Activated T-helper 17 cell treated with anti-CD3 and anti-CD28 coated beads, Interleukin-2, amount 50 U/mL, for 72 hours (primary cell): ENCODE measurements around the gene DNAJB13. TPM values are rescaled to one million over a fixed set of nuclear protein-coding genes. Genes with fewer than 3 reads are reported as not detected.

ENCODE experiments used
- ATAC-seq: fragments of 150-1000 bp; cut with Tn5 transposase; replicated peaks from 2 replicates; pipeline ENCODE4 v1.10.0; 2021; ENCODE audit warnings: mild to moderate bottlenecking, moderate library complexity
- H3K27ac Mint-ChIP-seq: one replicate; pipeline ENCODE4 v1.8.0; 2022; ENCODE audit warnings: mixed read lengths
- H3K27me3 Mint-ChIP-seq: one replicate; pipeline ENCODE4 v1.8.0; 2022; ENCODE audit warnings: mixed read lengths
- H3K36me3 Mint-ChIP-seq: one replicate; pipeline ENCODE4 v1.8.0; 2022; ENCODE audit warnings: low read depth, mild to moderate bottlenecking, mixed read lengths
- H3K4me1 Mint-ChIP-seq: one replicate; pipeline ENCODE4 v1.8.0; 2022; ENCODE audit warnings: mixed read lengths
- H3K4me3 Mint-ChIP-seq: one replicate; pipeline ENCODE4 v1.8.0; 2022; ENCODE audit warnings: mild to moderate bottlenecking, mixed read lengths
- H3K9me3 Mint-ChIP-seq: one replicate; pipeline ENCODE4 v1.8.0; 2022; ENCODE audit warnings: mixed read lengths
- total RNA-seq, 2 donors: library from RNA; stranded (reverse); gene quantifications; one replicate each; pipeline ENCODE4 v1.2.3, GENCODE V29; 2022

DNAJB13 gene
- total RNA-seq, 2 donors from 2014 or later, result 1.2 TPM; not detected in 1

DNA sequence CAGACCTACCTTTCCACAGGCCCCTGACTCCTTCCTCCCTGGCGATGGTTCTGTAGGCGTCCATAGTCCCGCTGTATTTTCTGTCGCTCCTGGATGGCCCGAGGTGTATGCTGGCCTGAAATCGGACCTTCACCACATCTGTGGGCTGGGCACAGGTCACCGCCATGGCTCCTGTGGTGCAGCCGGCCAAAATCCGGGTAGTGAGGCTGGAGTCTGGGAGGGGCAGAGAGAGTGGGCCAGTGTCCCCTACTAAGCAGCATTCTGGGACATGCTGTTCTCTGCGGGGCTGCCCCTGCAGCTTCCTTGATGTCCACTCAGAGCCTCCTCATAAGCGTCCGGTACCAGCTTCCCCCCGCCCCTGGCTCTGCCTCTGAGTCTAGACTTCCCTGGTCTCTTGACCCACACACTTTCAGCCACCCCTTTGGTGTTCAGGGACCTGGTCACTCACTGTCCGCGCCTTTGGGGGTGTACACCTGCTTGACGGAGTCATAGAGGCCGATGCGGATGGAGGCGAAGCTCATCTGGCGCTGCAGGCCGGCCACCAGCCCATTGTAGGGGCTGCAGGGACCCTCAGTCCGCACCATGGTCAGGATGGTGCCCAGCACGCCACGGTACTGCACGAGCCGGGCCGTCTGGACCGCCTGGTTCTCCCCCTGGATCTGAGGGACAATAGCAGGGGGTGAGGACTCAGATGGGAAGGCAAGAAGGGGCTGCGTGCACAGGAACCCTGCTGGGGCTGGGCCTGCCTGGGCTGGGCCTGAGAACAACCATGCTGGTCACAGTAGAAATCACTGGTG lies 55.1 kb downstream of the DNAJB13 start:
- H3K4me1 Mint-ChIP-seq, result peaks cover 37% of the 10 kb centered on the region
- H3K36me3 Mint-ChIP-seq, result peaks cover 18% of the 10 kb centered on the region

DNA sequence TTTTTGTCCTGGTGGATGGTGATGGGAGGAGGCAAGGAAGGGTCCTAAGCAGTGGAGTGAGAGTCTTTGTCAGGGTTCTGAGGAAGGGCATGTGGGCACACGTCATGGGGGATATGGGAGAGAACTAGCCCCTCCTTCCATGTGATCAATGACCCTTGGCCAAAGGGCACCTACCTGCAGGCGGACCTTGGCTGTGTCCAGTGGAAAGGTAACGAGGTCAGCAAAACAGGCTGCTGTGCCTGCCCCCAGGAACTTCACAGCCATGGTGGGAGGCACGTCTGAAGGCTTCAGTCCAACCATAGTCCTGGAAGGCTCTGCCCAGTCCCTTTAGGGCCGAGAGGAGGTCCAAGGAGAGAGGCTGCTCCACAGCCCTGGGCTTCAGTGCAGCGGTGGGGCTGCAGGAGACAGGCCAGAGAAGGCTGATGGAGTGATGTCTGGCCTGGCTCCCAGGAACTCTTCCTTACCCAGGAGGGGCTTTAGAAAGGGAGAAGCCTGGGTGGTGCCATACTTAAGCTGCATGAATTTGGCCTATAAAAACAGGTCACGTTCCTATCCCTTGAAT lies 56.0 kb downstream of the DNAJB13 start:
- peaks cover 4% of the 10 kb centered on the region for H3K9me3 Mint-ChIP-seq
- ATAC-seq, result no peak
- peaks cover 43% of the 10 kb centered on the region for H3K4me1 Mint-ChIP-seq
- H3K27me3 Mint-ChIP-seq, result no peaks in the 10 kb centered on the region
- no peak overlapping the region for H3K4me3 Mint-ChIP-seq
- peak overlapping the region; percentile 59 for H3K27ac Mint-ChIP-seq
- H3K36me3 Mint-ChIP-seq, result peaks cover 27% of the 10 kb centered on the region

More for the DNA sequence above, 55.1 kb downstream of the DNAJB13 start:
- Mint-ChIP-seq H3K27me3 (no peaks in the 10 kb centered on the region), H3K27ac (peak overlapping the region; percentile 82), H3K9me3 (no peaks in the 10 kb centered on the region), H3K4me3 (peak overlapping the region; percentile 62)
- no peak for ATAC-seq

DNA sequence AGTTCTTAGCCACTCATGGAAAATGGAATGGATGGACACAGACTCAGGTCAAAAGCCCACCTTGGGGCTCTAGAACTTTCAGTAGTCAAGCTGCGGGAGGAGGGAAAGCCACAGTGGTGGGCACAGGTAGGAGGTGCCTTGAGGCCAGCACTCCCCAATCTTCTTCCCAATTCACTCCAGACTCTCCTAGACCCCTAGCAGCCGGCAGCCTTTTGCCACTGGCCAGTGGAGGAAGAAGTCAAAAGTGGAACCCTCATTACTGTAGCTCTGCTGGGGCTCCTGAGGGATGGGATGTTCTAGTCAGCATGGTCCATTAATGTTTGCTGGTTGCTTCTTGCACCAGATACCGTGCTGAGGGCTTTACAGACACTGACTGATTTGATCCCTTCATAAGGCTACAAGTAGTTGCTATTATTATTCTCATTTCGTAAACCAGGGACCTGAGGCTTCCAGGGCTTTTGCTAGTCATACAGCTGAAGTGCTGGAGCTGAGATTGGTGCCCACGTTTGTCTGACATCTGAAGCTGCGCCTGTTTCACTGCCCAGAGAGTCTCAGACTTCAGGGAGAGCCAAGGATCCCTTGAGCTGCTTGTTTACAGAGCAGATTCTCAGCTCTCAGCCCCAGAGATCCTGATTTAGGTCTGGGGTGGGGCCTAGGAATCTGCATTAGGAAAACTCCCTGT lies 57.0 kb downstream of the DNAJB13 start:
- Mint-ChIP-seq H3K9me3 (peaks cover 4% of the 10 kb centered on the region), H3K27me3 (no peaks in the 10 kb centered on the region), H3K4me1 (peaks cover 44% of the 10 kb centered on the region), H3K27ac (peak overlapping the region; percentile 87), H3K4me3 (no peak overlapping the region), H3K36me3 (peaks cover 34% of the 10 kb centered on the region)
- no peak for ATAC-seq

DNA sequence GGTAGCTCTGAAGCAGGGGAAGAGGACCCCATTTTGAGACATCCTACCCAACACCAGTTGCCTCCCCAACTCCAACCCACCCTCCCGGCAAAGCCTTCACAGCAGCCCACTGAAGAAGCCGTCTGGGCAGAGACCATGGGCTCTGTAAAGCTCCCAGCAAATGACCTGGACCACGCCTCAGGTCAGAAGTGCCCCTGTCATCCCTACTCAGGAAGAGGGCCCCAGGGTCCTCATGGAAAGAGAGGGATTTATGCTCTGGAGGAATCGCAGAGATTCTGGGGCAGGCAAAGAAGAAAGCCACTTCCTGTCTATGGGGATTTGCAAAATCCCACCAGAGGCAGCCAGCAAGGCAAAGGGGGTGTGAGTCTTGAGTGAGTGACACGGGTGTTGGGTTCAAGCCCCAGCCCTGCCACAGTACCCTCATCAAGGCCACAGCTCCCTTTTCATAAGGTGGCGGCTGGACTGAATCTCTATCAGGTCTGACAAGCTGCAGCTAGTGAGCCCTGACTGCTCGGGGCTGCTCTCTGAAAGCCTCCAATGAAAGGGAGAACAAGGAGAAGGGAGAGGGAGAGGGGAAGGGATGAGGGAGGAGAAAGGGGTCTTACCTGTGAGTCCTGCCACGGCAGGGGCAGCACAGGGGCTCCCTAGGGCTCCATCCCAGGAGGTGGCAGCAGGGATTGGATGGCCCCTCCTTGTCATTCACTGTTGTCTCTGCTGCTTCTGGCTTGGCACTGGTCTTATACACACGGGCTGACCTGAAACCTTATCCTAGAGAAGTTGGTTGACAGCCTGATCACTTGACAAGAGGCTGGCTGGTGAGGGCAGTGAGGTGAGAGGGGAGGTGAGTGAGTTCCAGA lies 57.8 kb downstream of the DNAJB13 start, which contains the start of gene UCP3:
Gene UCP3, minus strand, starts transcription at position 713 of the 857 bp plus-strand sequence. CDS start 2,043 bp downstream, outside the sequence.
- Mint-ChIP-seq H3K36me3 (peaks cover 29% of the 10 kb centered on the region), H3K27ac (peak within 1 kb of the TSS; percentile 99), H3K9me3 (peaks cover 4% of the 10 kb centered on the region), H3K4me1 (peaks cover 39% of the 10 kb centered on the region), H3K4me3 (peak within 1 kb of the TSS; percentile 78), H3K27me3 (no peaks in the 10 kb centered on the region)
- no peak for ATAC-seq

DNA sequence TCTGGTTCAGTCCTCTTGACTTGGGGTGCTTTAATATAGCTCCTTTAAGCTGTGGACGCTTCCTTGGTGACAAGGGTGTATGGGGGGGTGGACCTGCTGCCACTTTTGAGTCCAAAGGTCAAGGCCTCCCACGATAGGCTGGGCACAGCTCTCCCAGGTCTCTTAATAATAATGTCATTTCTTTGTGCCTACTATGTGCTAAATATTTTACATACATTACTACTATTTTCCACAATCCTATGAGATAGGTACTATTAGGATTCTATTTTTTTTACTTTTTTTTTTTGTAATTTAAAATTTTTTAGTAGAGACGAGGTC lies 58.4 kb downstream of the DNAJB13 start:
- Mint-ChIP-seq H3K4me3 (no peak overlapping the region), H3K27ac (peak overlapping the region; percentile 87), H3K4me1 (peaks cover 44% of the 10 kb centered on the region), H3K27me3 (no peaks in the 10 kb centered on the region), H3K9me3 (peaks cover 4% of the 10 kb centered on the region), H3K36me3 (peaks cover 29% of the 10 kb centered on the region)
- no peak for ATAC-seq

DNA sequence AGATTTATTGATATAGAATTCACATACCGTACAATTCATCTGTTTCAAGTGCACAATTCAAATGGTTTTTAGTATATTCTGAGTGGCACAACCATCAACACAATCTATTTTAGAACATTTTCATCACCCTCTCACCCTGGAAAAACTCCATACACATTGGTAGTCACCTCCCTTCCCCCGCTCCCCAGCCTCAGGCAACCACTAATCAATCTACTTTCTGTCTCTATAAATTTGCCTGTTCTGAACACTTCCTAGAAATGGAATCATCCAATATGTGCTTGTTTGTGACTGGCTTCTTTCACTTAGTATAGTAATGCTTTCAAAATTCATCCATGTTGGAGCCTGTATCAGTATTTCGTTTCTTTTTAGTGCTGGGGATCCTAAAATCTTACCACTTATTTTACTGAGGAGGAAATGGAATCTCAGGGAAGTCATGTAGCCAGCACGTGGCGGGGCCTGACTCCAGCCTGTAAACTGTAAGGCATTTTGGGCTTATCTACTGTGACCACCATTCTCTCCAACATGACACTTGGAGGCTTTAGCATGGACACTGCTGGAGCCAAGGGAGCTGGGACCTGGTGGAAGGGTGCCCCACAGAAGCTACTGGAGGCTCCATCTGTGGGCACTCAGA lies 59.0 kb downstream of the DNAJB13 start:
- Mint-ChIP-seq H3K4me1 (peaks cover 45% of the 10 kb centered on the region), H3K27ac (peak overlapping the region; percentile 99)

DNA sequence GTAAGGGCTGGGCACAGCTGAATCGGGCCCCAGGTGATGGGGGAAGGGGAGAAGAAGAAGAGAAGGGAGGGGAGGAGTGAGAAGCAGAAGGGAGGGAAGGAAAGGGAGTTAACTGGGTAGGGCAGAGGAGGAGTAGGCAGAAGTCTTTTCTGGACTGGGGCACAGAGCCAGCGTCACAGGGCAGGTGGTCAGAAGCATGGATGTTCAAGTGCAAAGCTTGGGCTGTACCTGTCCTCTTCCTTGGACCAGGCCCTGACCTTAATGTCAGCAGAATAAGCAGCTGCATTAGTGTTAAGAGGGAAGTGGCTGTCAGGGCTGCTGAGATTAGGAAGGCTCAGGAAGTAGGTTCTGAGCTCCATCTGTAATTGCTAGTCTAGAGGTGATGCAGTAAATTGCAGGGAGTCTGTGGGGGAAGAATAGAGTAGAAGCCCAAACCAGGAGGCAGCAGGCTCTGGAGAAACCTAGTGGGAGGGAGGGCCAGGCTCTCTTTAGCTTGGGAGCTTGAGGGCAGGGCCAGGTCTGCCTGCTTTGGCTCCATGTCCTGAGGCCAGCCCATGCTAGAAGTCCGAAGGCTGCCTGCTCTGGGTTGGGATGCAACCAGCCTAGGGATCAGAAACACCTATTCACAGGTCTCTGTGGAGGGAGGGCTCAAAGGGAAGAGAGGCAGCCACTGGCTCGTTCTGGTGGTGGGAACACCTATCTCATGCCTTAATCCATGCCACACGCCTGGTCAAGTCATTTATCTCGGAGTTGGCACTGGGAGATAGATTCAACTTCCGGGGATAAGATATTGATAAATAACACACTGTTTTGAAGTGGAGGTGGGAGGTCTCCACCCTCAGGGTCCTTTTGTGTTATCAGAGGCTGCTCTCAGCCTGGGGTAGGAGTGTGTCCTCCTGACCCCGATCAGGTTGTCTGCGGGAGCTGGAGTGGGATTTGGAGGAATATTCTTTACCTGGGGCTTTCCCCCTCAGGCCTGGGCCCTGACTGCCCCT lies 59.8 kb downstream of the DNAJB13 start:
- Mint-ChIP-seq H3K27me3 (no peaks in the 10 kb centered on the region), H3K27ac (peak overlapping the region; percentile 99), H3K9me3 (peaks cover 4% of the 10 kb centered on the region), H3K4me1 (peaks cover 43% of the 10 kb centered on the region), H3K4me3 (peak overlapping the region; percentile 78), H3K36me3 (peaks cover 32% of the 10 kb centered on the region)
- ATAC-seq, result no peak

More for the DNA sequence above, 59.0 kb downstream of the DNAJB13 start:
- Mint-ChIP-seq H3K36me3 (peaks cover 29% of the 10 kb centered on the region), H3K27me3 (no peaks in the 10 kb centered on the region), H3K9me3 (peaks cover 4% of the 10 kb centered on the region), H3K4me3 (peak overlapping the region; percentile 78)
- ATAC-seq, result no peak

DNA sequence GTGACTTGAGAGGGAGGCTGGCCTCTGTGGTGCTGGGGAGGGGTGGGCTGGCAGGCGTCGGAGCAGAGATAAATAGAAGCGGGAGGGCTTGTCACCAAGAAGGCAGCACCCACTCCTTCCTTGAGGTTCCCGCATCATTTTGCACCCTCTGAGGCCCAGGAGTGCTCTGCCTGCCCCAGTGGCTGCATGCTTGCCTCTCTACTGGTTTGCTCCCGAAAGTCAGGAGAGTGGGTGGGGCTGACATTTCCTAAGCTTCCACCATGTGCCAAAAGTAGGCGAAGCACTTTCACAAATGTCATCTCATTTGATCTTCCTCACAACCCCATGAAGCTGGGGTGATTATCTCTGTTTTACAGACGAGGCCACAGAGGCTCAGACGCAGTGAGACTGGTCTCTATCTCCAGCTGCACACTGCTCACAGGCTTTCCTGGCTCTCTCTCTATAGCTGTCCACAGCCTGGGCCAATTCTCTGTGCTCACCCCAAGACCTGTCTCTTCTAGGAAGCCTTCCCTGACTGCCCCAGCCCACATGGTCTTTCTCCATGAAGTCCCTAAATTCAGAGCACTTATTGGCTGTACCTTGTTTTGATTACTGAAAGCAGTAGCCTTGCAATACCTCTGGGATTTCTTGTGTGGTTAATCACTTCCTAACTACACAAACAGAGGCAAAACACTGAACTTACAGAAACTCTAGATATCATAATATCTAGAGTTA lies 60.7 kb downstream of the DNAJB13 start:
- peaks cover 41% of the 10 kb centered on the region for H3K36me3 Mint-ChIP-seq
- H3K9me3 Mint-ChIP-seq, result peaks cover 4% of the 10 kb centered on the region
- H3K4me1 Mint-ChIP-seq, result peaks cover 53% of the 10 kb centered on the region
- H3K27me3 Mint-ChIP-seq, result no peaks in the 10 kb centered on the region
- peak overlapping the region; percentile 78 for H3K4me3 Mint-ChIP-seq
- peak; percentile 81 for ATAC-seq
- peak overlapping the region; percentile 99 for H3K27ac Mint-ChIP-seq

DNA sequence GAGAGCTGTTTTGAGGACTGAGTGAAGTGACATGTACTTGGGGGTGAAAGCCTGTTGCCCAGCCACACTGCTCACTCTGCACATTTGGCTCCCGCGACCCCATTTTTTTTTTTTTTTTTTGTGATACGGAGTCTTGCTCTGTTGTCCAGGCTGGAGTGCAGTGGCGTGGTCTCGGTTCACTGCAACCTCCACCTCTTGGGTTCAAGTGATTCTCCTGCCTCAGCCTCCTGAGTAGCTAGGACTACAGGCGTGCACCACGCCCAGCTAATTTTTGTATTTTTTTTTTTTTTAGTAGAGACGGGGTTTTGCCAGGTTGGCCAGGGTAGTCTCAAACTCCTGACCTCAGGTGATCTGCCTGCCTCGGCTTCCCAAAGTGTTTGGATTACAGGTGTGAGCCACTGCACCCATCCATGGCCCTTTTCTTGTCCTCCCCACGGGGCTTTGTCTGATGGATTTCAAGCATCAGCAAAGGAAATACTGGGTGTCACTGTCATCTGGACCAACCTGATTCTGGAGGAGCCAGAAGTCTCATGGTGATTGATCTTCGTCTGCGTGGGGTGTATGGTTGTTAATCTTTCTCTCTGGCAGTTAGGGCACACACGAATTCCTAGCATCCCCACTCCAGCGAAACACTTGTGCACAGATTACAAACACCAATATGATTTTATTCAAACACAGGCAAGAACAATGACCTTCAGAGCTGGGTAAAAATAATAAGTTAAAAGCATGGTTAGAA lies 61.4 kb downstream of the DNAJB13 start:
- peak overlapping the region; percentile 99 for H3K27ac Mint-ChIP-seq
- peaks cover 4% of the 10 kb centered on the region for H3K9me3 Mint-ChIP-seq
- H3K36me3 Mint-ChIP-seq, result peaks cover 48% of the 10 kb centered on the region
- ATAC-seq, result no peak
- H3K27me3 Mint-ChIP-seq, result no peaks in the 10 kb centered on the region
- H3K4me1 Mint-ChIP-seq, result peaks cover 55% of the 10 kb centered on the region
- peak overlapping the region; percentile 78 for H3K4me3 Mint-ChIP-seq

DNA sequence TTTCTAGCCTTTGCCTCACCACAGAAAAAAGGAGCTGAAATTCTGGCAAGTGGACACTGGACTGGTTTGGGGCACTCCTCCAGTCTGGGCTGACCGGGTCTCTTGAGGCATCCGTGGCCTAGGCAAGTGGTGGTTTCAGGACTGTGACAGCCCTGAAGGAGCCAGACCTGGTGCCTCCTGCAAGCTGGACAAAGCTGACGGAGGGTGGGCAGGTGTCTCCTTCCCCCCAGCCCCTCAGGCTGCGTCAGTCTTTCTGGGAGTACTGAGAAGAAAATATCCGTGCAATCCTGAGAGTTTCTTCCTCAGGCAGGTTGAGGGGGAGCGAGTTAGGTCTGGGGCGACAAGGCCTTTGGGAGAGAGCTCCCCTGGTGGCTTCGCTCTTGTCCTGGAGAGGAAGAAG lies 62.3 kb downstream of the DNAJB13 start:
- H3K4me1 Mint-ChIP-seq, result peaks cover 55% of the 10 kb centered on the region
- peaks cover 49% of the 10 kb centered on the region for H3K36me3 Mint-ChIP-seq
- peaks cover 4% of the 10 kb centered on the region for H3K9me3 Mint-ChIP-seq
- H3K27me3 Mint-ChIP-seq, result no peaks in the 10 kb centered on the region
- no peak for ATAC-seq
- H3K27ac Mint-ChIP-seq, result peak overlapping the region; percentile 99
- H3K4me3 Mint-ChIP-seq, result no peak overlapping the region

DNA sequence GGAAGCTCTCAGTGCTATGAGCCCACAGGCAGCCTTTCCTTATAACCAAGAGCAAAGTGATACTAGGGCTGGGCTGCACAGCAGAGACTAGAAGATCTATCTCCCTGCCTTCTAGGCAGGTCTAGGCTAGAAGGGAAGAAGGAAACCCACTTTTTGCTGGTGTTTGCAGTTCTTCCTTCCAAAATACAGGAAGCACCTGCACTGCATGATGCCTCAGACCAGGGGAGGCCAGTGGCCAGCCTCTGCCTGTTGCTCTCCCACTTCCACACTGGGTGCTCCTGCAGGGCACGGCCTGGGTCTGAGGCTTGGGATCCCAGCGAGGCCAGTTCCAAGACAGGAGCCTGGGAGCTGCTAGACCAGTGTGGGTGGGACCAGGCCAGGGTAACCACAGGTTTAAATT lies 64.1 kb downstream of the DNAJB13 start:
- peaks cover 47% of the 10 kb centered on the region for H3K36me3 Mint-ChIP-seq
- H3K9me3 Mint-ChIP-seq, result peaks cover 4% of the 10 kb centered on the region
- H3K4me3 Mint-ChIP-seq, result peak overlapping the region; percentile 48
- no peaks in the 10 kb centered on the region for H3K27me3 Mint-ChIP-seq
- H3K27ac Mint-ChIP-seq, result peak overlapping the region; percentile 37
- no peak for ATAC-seq
- H3K4me1 Mint-ChIP-seq, result peaks cover 43% of the 10 kb centered on the region
